Liver (tissue), 3 donors: ENCODE data around the gene GDPD5.

Experiments used
- ATF3 ChIP-seq: IDR thresholded peaks from 2 replicates; pipeline ENCODE4 v1.6.1; 2016; ENCODE audit warnings: antibody characterized with exemption
- CTCF ChIP-seq: fragments of 150-350 bp; IDR thresholded peaks from 2 replicates; pipeline ENCODE4 v1.5.1; 2017; ENCODE audit warnings: improper control_type of control experiment, low read depth, low read length; ENCODE audit not compliant: missing input control
- EGR1 ChIP-seq, 2 donors: IDR thresholded peaks; 2 replicates each; pipeline ENCODE4 v1.6.1; 2016 to 2018; ENCODE audit warnings: antibody characterized with exemption in 2 of 2, low read depth in 2 of 2
- GABPA ChIP-seq, 2 donors: IDR thresholded peaks in 1 of 2; conservative IDR thresholded peaks in 1 of 2; 2 replicates each; pipeline ENCODE4 v1.6.1; 2016; ENCODE audit warnings: antibody characterized with exemption in 2 of 2, mild to moderate bottlenecking in 1 of 2, moderate library complexity in 1 of 2
- HNF4A ChIP-seq, 2 donors: conservative IDR thresholded peaks; 2 replicates each; pipeline ENCODE4 v1.6.1; 2016; ENCODE audit warnings: antibody characterized with exemption in 2 of 2, mild to moderate bottlenecking in 2 of 2
- JUND ChIP-seq, 2 donors: IDR thresholded peaks; 2 replicates each; pipeline ENCODE4 v1.6.1; 2016; ENCODE audit warnings: antibody characterized with exemption in 2 of 2
- MAX ChIP-seq: IDR thresholded peaks from 2 replicates; pipeline ENCODE4 v1.6.1; 2016; ENCODE audit warnings: antibody characterized with exemption
- RAD21 ChIP-seq, 2 donors: IDR thresholded peaks; 2 replicates each; pipeline ENCODE4 v1.6.1; 2016; ENCODE audit warnings: antibody characterized with exemption in 2 of 2, mild to moderate bottlenecking in 2 of 2
- REST ChIP-seq: IDR thresholded peaks from 2 replicates; pipeline ENCODE4 v1.6.1; 2016; ENCODE audit warnings: antibody characterized with exemption, mild to moderate bottlenecking
- RXRA ChIP-seq, 2 donors: IDR thresholded peaks; 2 replicates each; pipeline ENCODE4 v1.6.1; 2017 to 2018; ENCODE audit warnings: antibody characterized with exemption in 2 of 2, mild to moderate bottlenecking in 1 of 2
- TAF1 ChIP-seq: conservative IDR thresholded peaks from 2 replicates; pipeline ENCODE4 v1.6.1; 2016; ENCODE audit warnings: antibody characterized with exemption, mild to moderate bottlenecking
- YY1 ChIP-seq: IDR thresholded peaks from 2 replicates; pipeline ENCODE4 v1.6.1; 2016; ENCODE audit warnings: antibody characterized with exemption, mild to moderate bottlenecking
- ZBTB33 ChIP-seq: IDR thresholded peaks from 2 replicates; pipeline ENCODE4 v1.6.1; 2016; ENCODE audit warnings: antibody characterized with exemption
- donor health status: healthy.
- donor health status: healthy.

GRCh38 chr11:75509020-75509720 is 16.6 kb downstream of the GDPD5 start:
- TF ChIP-seq CTCF = no peak
- TF ChIP-seq MAX = no peak
- TF ChIP-seq RXRA (IDR thresholded peaks at IDR 0.05) = no peak
- TF ChIP-seq ZBTB33 = no peak
- TF ChIP-seq TAF1 = no peak
- TF ChIP-seq YY1 = no peak
- TF ChIP-seq RAD21 (IDR thresholded peaks at IDR 0.05) = no peak
- no peak for TF ChIP-seq JUND (IDR thresholded peaks at IDR 0.05)
- no peak for TF ChIP-seq REST
- no peak for TF ChIP-seq ATF3
- no peak for TF ChIP-seq GABPA (IDR thresholded peaks at IDR 0.05 in 1 of 2, conservative IDR thresholded peaks at IDR 0.05 in 1 of 2)
- no peak for TF ChIP-seq EGR1 (IDR thresholded peaks at IDR 0.05; ENCODE audit: low read depth in 2 of 2)
- no peak for TF ChIP-seq HNF4A (conservative IDR thresholded peaks at IDR 0.05)
